B cell (primary cell): ENCODE data around the gene MAPK14. TPM values are rescaled to one million over a fixed set of nuclear protein-coding genes. Genes with fewer than 3 reads are reported as not detected.

Experiments
- ATAC-seq: fragments of 200-7000 bp; cut with Tn5 transposase; one replicate; pipeline ENCODE4 v1.10.0; 2021; ENCODE audit warnings: low read depth, mild to moderate bottlenecking, moderate number of reproducible peaks, moderate library complexity
- CTCF ChIA-PET: fragments of 350-600 bp; sonication (Branson Sonifier 250); formaldehyde crosslinking; loops from one replicate; lab custom pipeline; 2021; ENCODE audit warnings: antibody characterized with exemption, inconsistent platforms; lab: Charles Lee
- POLR2A ChIA-PET: fragments of 350-600 bp; sonication (Branson Sonifier 250); formaldehyde crosslinking; loops from one replicate; lab custom pipeline; 2021; ENCODE audit warnings: antibody characterized with exemption; lab: Charles Lee
- DNase-seq: peaks from one replicate; pipeline ENCODE4 v3.0.0; 2013
- H2AFZ ChIP-seq: 2 replicates; pipeline ENCODE4 v1.6.1; 2012; ENCODE audit warnings: mild to moderate bottlenecking, low read depth, low read length; ENCODE audit not compliant: insufficient read depth, poor library complexity, severe bottlenecking
- H3K27ac ChIP-seq, 2 donors: 1 replicate in 1 of 2; 2 replicates in 1 of 2; pipeline ENCODE4 v1.5.1; 2012 to 2013; ENCODE audit warnings: low read length in 2 of 2, mild to moderate bottlenecking in 2 of 2, moderate library complexity in 1 of 2
- H3K27me3 ChIP-seq, 4 experiments: fragments of 200-600 bp in 1 of 4; sonication (generic) in 1 of 4; replicated peaks in 1 of 4; 1 replicate in 2 of 4; 2 replicates in 2 of 4; pipeline versions ENCODE4 v1.6.1 to v1.7.0; 2013 to 2016; ENCODE audit warnings: low read length in 3 of 4, mild to moderate bottlenecking in 2 of 4, mixed read lengths in 1 of 4, moderate library complexity in 1 of 4; ENCODE audit not compliant: insufficient read depth in 4 of 4, control insufficient read depth in 3 of 4; ENCODE audit errors: control extremely low read depth in 1 of 4
- H3K36me3 ChIP-seq, 2 experiments: replicated peaks in 1 of 2; 1 replicate in 1 of 2; 2 replicates in 1 of 2; pipeline versions ENCODE4 v1.6.1 to v1.7.1; 2013; ENCODE audit warnings: low read length in 1 of 2; ENCODE audit not compliant: insufficient read depth in 2 of 2, control insufficient read depth in 1 of 2; ENCODE audit errors: control extremely low read depth in 1 of 2, extremely low read depth in 1 of 2
- H3K4me1 ChIP-seq, 2 donors: fragments of 200-600 bp in 1 of 2; sonication (generic) in 1 of 2; 1 replicate in 1 of 2; 2 replicates in 1 of 2; pipeline versions ENCODE4 v1.5.1 to v1.6.1; 2013 to 2017; ENCODE audit warnings: low read length in 2 of 2; ENCODE audit not compliant: control insufficient read depth in 2 of 2, insufficient read depth in 2 of 2
- H3K4me2 ChIP-seq: replicated peaks from 2 replicates; pipeline ENCODE3; 2012; ENCODE audit warnings: mild to moderate bottlenecking, low read depth, low read length; ENCODE audit not compliant: poor library complexity, severe bottlenecking
- H3K4me3 ChIP-seq, 5 experiments: fragments of 200-600 bp in 1 of 5; sonication (generic) in 1 of 5; 1 replicate in 3 of 5; 2 replicates in 2 of 5; pipeline versions ENCODE4 v1.5.1 to v1.7.0; 2011 to 2016; ENCODE audit warnings: low read length in 4 of 5, mild to moderate bottlenecking in 4 of 5, low read depth in 2 of 5, control low read depth in 1 of 5, moderate library complexity in 1 of 5; ENCODE audit not compliant: insufficient read depth in 1 of 5; ENCODE audit errors: control extremely low read depth in 1 of 5, extremely low read depth in 1 of 5
- H3K79me2 ChIP-seq: fragments of 200-600 bp; sonication (generic); one replicate; pipeline ENCODE4 v1.6.0; 2016; ENCODE audit warnings: low read length; ENCODE audit not compliant: control insufficient read depth, insufficient read depth
- H3K9ac ChIP-seq: fragments of 200-600 bp; sonication (generic); 2 replicates; pipeline ENCODE4 v1.6.1; 2017; ENCODE audit warnings: mild to moderate bottlenecking, low read length, moderate library complexity
- H3K9me3 ChIP-seq, 3 donors: one replicate each; pipeline versions ENCODE4 v1.6.1 to v1.7.1; 2013; ENCODE audit warnings: low read length in 2 of 3; ENCODE audit not compliant: control insufficient read depth in 2 of 3, insufficient read depth in 1 of 3; ENCODE audit errors: control extremely low read depth in 1 of 3
- H4K20me1 ChIP-seq: 2 replicates; pipeline ENCODE4 v1.6.0; 2012; ENCODE audit warnings: mild to moderate bottlenecking, low read length; ENCODE audit not compliant: insufficient read depth, control insufficient read depth, poor library complexity, severe bottlenecking
- H3K27ac Mint-ChIP-seq: one replicate; pipeline ENCODE4 v1.8.0; 2021; ENCODE audit warnings: mixed read lengths
- H3K27me3 Mint-ChIP-seq: one replicate; pipeline ENCODE4 v1.8.0; 2021; ENCODE audit warnings: mixed read lengths
- H3K4me1 Mint-ChIP-seq: one replicate; pipeline ENCODE4 v1.8.0; 2021; ENCODE audit warnings: mixed read lengths
- H3K4me3 Mint-ChIP-seq: one replicate; pipeline ENCODE4 v1.8.0; 2021; ENCODE audit warnings: mixed read lengths
- H3K9me3 Mint-ChIP-seq: one replicate; pipeline ENCODE4 v1.8.0; 2022; ENCODE audit warnings: mixed read lengths; ENCODE audit not compliant: insufficient read depth
- CTCF ChIP-seq: fragments of 200-600 bp; IDR thresholded peaks from one replicate; pipeline ENCODE4 v1.8.0; 2022; ENCODE audit warnings: antibody characterized with exemption, mild to moderate bottlenecking
- EZH2 ChIP-seq: IDR thresholded peaks from 2 replicates; pipeline ENCODE4 v1.6.1; 2012; ENCODE audit warnings: borderline replicate concordance, low read depth, mild to moderate bottlenecking, moderate library complexity, low read length; ENCODE audit not compliant: insufficient read depth, poor library complexity, severe bottlenecking
- WGBS: methylation state at CpG from one replicate; pipeline ENCODE4 v1.1.5; 2013; ENCODE audit warnings: missing lambda C conversion rate; ENCODE audit not compliant: insufficient coverage; 5-methylcytosine and 5-hydroxymethylcytosine counted together
- intact Hi-C: fragments of 100-400 bp; cut with micrococcal nuclease; formaldehyde crosslinking; loops from one replicate; pipeline ENCODE4 v1.10.0; 2022
- polyA plus RNA-seq: library from polyadenylated mRNA; depleted of rRNA; stranded (reverse); fragments of >200 nt; gene quantifications from 2 replicates; pipeline ENCODE4 v1.2.3, GENCODE V29; 2012
- total RNA-seq, 2 donors: library from RNA; stranded (reverse); fragments of 120-200 nt in 1 of 2; gene quantifications; 1 replicate in 1 of 2; 2 replicates in 1 of 2; pipeline versions ENCODE4 v1.2.3 to v1.2.4, GENCODE V29; 2013 to 2022

Gene MAPK14
- total and polyA plus RNA-seq, 2 donors (not counting 1 experiment from before 2014, with no cell fraction given), result 19.5 to 50.4 TPM

GRCh38 chr6:36109092-36109491 lies 81.5 kb downstream of the MAPK14 start:
- peaks cover 28% of the 10 kb centered on the region for H3K79me2 ChIP-seq
- H3K9me3 ChIP-seq, result no peaks in the 10 kb centered on the region
- TF ChIP-seq EZH2, result no peak
- no peak for TF ChIP-seq CTCF
- H3K27me3 ChIP-seq, result no peaks in the 10 kb centered on the region
- peak overlapping the region; percentile 75 for H3K27ac Mint-ChIP-seq
- WGBS, result 0% methylated on average over 6 of the region's 7 CpGs
- H3K4me3 ChIP-seq, result no peak overlapping the region
- ChIA-PET POLR2A (interaction anchor here (0.6 to 1.3 kb wide), 3 partner anchors 12 to 82 kb away, joined by 4 to 8 read pairs (median 6); partner anchors contain the start of gene MAPK14), CTCF (interaction anchor here (0.9 to 3.3 kb wide), 6 partner anchors 12 to 81 kb away, joined by 3 to 35 read pairs (median 8); partner anchors contain the start of gene MAPK14)
- peaks cover 65% of the 10 kb centered on the region for H3K4me1 Mint-ChIP-seq
- H3K4me3 Mint-ChIP-seq, result peak overlapping the region; percentile 36
- no peak overlapping the region for H3K9ac ChIP-seq
- ATAC-seq, result peak; percentile 91
- H2AFZ ChIP-seq, result peak overlapping the region; percentile 18
- no peaks in the 10 kb centered on the region for H3K27me3 Mint-ChIP-seq
- peaks cover 5 to 24% of the 10 kb centered on the region in 2 experiments for H3K36me3 ChIP-seq
- peak; percentile 83 for DNase-seq
- no peaks in the 10 kb centered on the region for H3K9me3 Mint-ChIP-seq
- H3K4me1 ChIP-seq, result peaks cover 61 to 63% of the 10 kb centered on the region in 2 donors
- H3K27ac ChIP-seq, result peak overlapping the region; percentile 87 to 90
- no peaks in the 10 kb centered on the region for H4K20me1 ChIP-seq
- intact Hi-C loops, result loop anchor here (1.0 to 2.0 kb wide), 3 partner anchors 11 to 21 kb away; partner anchors contain the start of gene MAPK13
- H3K4me2 ChIP-seq, result peak overlapping the region; percentile 48

GRCh38 chr6:36110050-36110449 lies 82.4 kb downstream of the MAPK14 start:
- peaks cover 72% of the 10 kb centered on the region for H3K4me1 Mint-ChIP-seq
- H3K4me2 ChIP-seq, result no peak overlapping the region

More at GRCh38 chr6:36110050-36110449, 82.4 kb downstream of the MAPK14 start:
- Histone ChIP-seq H3K4me3 (no peak overlapping the region), H3K36me3 (peaks cover 5 to 18% of the 10 kb centered on the region in 2 experiments), H3K9ac (no peak overlapping the region), H2AFZ (no peak overlapping the region), H3K9me3 (no peaks in the 10 kb centered on the region), H3K27me3 (no peaks in the 10 kb centered on the region), H3K4me1 (peaks cover 70 to 72% of the 10 kb centered on the region in 2 donors), H3K79me2 (peaks cover 20% of the 10 kb centered on the region), H4K20me1 (no peaks in the 10 kb centered on the region), H3K27ac (peak overlapping the region; percentile 87 to 90)
- Mint-ChIP-seq H3K27ac (peak overlapping the region; percentile 75), H3K27me3 (no peaks in the 10 kb centered on the region), H3K9me3 (no peaks in the 10 kb centered on the region), H3K4me3 (no peak overlapping the region)
- DNase-seq, result no peak
- CTCF ChIA-PET, result interaction anchor here (1.3 kb wide), 1 partner anchor 11 kb away, joined by 4 read pairs; no protein-coding TSS in a partner anchor
- no CpG with 5 or more reads among the region's 3 CpGs for WGBS
- TF ChIP-seq EZH2 (no peak), CTCF (no peak)
- intact Hi-C loops, result no loop called here
- ATAC-seq, result no peak
- POLR2A ChIA-PET, result interaction anchor here (2.0 kb wide), 1 partner anchor 11 kb away, joined by 5 read pairs; no protein-coding TSS in a partner anchor
